HG03175 (cell line): ENCODE measurements around the gene MTMR4.
"Not testable (repeated sequence)": the region's sequence is repeated elsewhere in the genome, so short reads cannot be mapped to it uniquely, and the experiment has no call there.

ENCODE experiments used
- ATAC-seq: cut with Tn5 transposase; IDR thresholded peaks from one replicate; pipeline ENCODE4 v1.9.1; 2021; ENCODE audit warnings: mild to moderate bottlenecking, moderate library complexity; ENCODE audit not compliant: unreplicated experiment

MTMR4 gene

GRCh38 chr17:58513965-58514769 lies at the start of gene MTMR4:
Gene MTMR4, minus strand, starts transcription at chr17:58514638. Its CDS starts 231 bp downstream, at chr17:58514407.
- ATAC-seq = no peak

GRCh38 chr17:58560511-58560910 lies 46.1 kb upstream of the MTMR4 start:
- no peak for ATAC-seq

GRCh38 chr17:58557981-58558380 lies 43.5 kb upstream of the MTMR4 start:
- no peak for ATAC-seq

- no peak for ATAC-seq
These were observed 42.4 kb upstream of the MTMR4 start for GRCh38 chr17:58556833-58557250.

GRCh38 chr17:58555109-58555508 lies 40.7 kb upstream of the MTMR4 start:
- not testable (repeated sequence) for ATAC-seq

GRCh38 chr17:58541249-58541648 lies 26.8 kb upstream of the MTMR4 start:
- no peak for ATAC-seq

GRCh38 chr17:58539698-58540097 lies 25.3 kb upstream of the MTMR4 start:
- ATAC-seq = no peak

- no peak for ATAC-seq
These were observed 24.5 kb upstream of the MTMR4 start for GRCh38 chr17:58538811-58539409.

GRCh38 chr17:58537266-58537665 lies 22.8 kb upstream of the MTMR4 start:
- ATAC-seq = no peak

- ATAC-seq = no peak
These were observed 22.1 kb upstream of the MTMR4 start for GRCh38 chr17:58536542-58536941.

- ATAC-seq = no peak
These were observed 21.0 kb upstream of the MTMR4 start for GRCh38 chr17:58535431-58535830.

GRCh38 chr17:58534901-58535421 lies 20.5 kb upstream of the MTMR4 start:
- no peak for ATAC-seq

GRCh38 chr17:58534331-58534730 lies 19.9 kb upstream of the MTMR4 start:
- ATAC-seq = no peak

- ATAC-seq = no peak
These were observed 19.3 kb upstream of the MTMR4 start for GRCh38 chr17:58533616-58534188.

- no peak for ATAC-seq
These were observed 18.1 kb upstream of the MTMR4 start for GRCh38 chr17:58532555-58532951.

- no peak for ATAC-seq
These were observed 17.5 kb upstream of the MTMR4 start for GRCh38 chr17:58531661-58532554.

- no peak for ATAC-seq
These were observed 16.7 kb upstream of the MTMR4 start for GRCh38 chr17:58531122-58531521.

- ATAC-seq = no peak
These were observed 16.2 kb upstream of the MTMR4 start for GRCh38 chr17:58530655-58531054.

- no peak for ATAC-seq
These were observed 14.8 kb upstream of the MTMR4 start for GRCh38 chr17:58529275-58529674.

- no peak for ATAC-seq
These were observed 14.0 kb upstream of the MTMR4 start for GRCh38 chr17:58528443-58528842.

- ATAC-seq = no peak
These were observed 13.5 kb upstream of the MTMR4 start for GRCh38 chr17:58527949-58528348.
